GM19463 (cell line): ENCODE measurements around the gene BNIP5.
"Not testable (repeated sequence)": the region's sequence is repeated elsewhere in the genome, so short reads cannot be mapped to it uniquely, and the experiment has no call there.

ENCODE experiments used
- ATAC-seq: cut with Tn5 transposase; IDR thresholded peaks from one replicate; pipeline ENCODE4 v1.9.1; 2021; ENCODE audit warnings: mild to moderate bottlenecking, moderate library complexity; ENCODE audit not compliant: unreplicated experiment

Gene BNIP5

DNA sequence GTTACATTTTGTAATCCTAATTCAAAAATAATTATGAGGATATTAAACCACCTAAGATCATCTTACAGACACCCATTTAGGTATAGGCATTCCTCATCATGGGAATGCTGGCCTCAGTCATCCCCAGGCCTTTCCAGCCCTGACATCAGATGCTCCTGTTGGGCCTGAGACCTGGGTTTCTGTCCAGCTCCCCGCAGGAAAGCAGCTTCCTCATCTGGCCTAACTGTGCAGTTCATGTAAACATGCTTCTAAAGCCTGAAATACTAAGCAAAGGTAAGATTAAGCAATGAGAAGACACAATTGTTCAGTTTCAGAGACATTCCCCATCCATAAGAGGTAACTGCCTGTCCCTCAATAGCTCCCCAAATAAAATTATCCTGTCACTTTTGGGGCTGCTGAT is 31.7 kb upstream of the BNIP5 start:
- no peak for ATAC-seq

DNA sequence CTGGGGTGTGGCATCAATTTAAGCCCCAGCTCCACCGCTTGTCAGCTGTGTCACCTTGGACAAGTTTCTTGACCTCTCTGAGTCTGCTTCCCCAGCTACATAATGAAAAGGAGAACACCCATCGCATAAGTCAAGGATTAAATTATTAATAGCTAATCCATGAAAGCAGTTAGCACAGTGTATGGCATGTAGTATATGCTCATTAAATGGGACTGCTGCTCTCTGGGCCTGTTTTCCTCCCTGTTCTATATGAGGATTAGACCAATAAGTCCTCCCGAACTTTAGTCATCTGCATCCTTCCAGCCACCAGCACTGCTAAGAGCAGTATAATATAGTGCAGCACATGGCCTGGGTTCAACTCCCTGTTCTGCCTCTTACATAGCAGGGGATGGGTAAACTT is 31.1 kb upstream of the BNIP5 start:
- no peak for ATAC-seq

DNA sequence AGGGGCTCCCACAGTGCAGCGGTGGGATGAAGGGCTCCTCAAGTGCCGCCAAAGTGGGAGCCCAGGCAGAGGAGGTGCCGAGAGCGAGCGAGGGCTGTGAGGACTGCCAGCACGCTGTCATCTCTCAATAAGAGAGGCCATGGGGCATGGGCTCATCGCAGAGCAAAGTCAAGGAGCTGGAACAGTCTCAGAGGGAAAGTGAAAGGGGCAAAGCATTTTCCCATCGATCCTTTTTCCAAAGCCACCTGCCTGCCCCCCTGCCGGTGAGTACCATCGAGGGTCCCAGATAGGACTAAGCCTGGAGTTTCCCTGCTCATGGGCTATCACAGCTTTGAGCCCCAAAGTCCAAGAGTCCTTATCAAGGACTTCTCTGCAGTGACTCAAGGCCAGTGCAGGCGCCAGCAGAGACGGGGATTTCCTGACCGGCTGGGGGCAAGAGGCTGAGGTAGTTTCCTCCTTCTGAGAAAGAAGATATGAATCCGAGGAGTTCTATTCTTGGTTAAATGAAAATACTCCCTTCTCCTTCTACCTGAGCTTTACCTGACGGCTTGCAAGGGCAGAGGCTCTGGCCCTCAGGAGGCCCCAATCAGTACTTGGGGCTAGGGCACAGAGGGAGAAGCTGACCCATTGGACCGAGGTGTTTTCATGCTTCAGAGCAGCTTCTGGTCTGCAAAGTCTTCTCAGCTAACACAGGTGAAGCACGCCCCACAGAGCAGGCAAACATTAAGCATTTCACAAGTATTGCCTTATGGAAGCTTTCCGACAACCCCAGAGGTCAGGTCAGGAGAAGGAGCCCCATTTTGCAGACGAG is 28.2 kb upstream of the BNIP5 start:
- peak; percentile 61 for ATAC-seq

DNA sequence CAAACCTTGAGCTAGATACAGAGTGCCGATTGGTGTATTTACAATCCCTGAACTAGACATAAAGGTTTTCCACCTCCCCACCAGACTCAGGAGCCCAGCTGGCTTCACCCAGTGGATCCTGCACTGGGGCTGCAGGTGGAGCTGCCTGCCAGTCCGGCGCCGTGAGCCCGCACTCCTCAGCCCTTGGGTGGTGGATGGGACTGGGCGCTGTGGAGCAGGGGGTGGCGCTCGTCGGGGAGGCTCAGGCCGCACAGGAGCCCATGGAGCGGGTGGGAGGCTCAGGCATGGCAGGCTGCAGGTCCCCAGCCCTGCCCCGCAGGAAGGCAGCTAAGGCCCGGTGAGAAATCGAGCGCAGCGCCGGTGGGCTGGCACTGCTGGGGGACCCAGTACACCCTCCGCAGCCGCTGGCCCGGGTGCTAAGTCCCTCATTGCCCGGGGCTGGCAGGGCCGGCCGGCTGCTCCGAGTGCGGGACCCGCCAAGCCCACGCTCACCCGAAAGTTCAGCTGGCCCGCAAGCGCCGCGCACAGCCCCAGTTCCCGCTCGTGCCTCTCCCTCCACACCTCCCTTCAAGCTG is 27.5 kb upstream of the BNIP5 start:
- not testable (repeated sequence) for ATAC-seq

DNA sequence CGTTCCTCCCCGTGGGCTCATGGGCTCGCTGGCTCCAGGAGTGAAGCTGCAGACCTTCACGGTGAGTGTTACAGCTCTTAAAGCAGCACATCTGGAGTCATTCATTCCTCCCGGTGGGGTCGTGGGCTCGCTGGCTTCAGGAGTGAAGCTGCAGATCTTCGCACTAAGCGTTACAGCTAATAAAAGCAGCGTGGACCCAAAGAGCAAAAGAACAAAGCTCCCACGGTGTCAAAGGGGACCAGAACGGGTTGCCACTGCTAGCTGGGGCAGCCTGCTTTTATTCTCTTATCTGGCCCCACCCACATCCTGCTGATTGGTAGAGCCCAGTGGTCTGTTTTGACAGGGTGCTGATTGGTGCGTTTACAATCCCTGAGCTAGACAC is 26.7 kb upstream of the BNIP5 start:
- ATAC-seq: not testable (repeated sequence)

DNA sequence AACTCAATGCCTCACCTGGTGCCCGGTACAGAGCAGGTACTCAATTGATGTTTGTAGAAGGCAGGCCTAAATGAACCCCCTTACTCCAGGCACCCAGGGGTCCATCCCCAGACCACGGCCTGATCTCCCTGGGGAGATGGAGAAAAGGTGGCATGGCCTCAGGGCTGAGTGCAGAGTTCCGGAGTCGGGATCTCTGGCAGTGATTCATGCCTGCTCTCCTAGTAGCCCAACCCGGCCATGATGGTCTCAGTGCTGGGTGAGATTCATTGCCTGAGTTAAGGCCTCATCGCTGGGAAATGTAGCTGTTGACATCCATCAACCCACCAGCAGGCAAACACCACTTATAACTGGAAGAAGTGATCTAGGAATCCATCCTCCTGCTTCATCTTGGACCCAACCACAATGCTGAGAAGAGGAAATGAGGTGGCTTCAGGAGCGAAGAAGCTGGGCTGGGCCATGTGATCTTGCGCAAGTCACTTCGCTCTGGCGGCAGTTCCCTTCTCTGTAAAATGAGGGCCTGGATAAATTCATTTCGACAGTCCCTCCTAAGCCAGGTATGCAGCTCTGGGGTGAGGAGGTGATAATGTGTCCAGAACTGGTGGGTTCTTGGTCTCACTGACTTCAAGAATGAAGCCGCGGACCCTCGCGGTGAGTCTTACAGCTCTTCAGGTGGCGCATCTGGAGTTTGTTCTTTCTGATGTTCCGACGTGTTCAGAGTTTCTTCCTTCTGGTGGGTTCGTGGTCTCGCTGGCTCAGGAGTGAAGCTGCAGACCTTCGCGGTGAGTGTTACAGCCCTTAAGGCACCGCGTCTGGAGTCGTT is 26.1 kb upstream of the BNIP5 start:
- no peak for ATAC-seq

DNA sequence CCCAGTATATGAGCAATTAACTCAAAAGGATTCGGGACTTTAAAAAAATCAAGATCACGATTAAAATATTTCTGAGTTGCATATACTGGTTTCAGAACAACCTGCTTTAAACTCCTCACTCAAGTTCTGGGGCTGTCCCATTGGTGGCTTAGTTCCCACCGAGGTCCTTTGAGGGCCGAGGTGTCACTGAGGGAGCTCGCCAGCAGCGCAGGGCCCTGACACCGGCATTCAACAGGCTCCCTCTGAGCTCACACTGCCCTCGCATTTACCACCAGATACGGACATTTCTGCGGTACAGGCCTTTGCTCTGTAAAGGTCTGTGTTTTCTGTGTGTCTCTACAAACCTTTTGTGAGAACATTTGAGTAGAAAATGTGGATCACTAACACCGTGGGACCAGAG is 24.4 kb upstream of the BNIP5 start:
- no peak for ATAC-seq

DNA sequence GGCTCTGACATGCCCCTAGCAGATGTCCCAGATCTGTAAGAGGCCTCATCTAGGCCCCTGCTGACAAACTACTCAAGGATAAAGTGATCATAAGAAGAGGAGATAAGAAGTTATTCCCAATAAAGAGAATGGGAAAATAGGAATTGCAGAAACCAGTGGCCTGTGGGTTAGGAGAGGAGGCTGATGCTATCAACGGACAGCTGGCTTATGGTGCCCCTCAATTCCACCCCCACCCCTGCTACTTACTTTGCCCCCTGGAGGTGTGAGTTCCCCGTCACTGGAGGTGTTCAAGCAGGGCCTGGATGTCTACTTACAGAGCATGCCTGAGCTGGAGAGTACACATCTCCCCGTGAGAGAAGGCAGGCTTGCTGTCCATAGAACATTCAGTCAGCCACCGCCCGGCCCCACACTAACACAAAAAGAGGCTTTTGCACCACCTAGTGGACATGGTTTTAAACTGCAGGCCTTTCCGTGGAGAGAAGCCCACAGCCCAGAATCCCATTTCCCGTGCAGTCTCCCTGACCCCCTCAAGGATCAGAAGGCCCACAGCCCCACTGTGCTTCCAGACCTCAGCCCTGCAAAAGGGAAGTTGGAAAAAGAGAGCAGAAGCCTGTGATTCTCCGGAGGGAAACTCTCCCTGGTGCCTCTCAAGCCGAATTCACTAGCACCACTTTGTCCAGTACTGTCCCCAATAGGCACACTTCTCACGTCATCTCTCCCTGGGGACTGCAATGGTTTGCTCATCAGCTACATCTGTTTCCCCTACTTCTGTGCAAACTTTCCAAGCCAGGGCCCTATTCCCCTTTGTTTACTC is 23.8 kb upstream of the BNIP5 start:
- ATAC-seq: no peak

DNA sequence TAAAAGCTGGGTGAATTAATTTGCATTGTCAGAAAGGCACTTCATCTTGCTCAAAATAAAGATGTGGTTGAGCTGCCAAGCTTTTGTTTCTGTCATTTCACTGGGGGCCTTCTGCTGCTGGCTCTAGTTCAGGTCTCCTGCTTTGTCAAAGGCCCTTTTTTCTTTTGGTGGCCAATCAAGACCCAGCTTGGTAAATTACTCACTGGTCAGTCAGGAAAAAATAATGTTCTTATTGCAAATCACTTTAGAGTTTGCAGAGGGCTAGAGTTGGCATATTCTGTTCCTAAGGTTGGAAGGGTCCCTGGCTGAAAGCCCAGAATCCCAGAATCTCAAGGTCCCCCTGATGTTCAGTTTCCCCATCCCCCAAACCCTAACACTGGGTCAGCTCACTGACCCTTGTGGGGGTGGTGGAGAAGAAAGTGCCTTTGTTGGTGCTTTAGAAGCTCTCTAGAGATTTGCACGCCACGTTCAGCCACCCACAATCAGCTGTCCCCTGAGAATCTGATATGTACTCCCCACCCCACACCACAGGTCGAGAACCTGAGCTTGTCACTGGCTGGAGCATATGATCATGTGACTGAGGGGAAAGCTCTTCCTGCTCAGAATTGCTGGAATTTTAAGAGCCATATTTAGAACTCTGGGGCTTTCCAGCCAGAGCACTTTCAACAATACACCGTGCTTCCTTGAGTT is 21.7 kb upstream of the BNIP5 start:
- no peak for ATAC-seq

DNA sequence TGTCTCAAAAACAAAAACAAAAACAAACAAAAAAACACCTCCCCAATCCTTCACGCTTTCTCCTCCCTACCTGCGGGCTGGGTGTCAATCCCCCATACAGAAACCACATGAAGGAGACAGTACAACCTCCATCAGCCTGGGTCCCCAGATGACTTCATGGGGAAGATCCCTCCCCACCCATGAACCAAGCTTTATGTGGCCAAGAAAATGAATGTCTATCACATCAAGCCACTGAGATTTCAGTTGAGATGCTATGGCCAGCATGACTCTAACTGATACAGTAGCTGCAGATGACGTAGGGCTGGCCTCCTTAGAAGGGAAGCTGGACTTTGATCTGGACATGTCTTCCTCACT is 21.2 kb upstream of the BNIP5 start:
- no peak for ATAC-seq

DNA sequence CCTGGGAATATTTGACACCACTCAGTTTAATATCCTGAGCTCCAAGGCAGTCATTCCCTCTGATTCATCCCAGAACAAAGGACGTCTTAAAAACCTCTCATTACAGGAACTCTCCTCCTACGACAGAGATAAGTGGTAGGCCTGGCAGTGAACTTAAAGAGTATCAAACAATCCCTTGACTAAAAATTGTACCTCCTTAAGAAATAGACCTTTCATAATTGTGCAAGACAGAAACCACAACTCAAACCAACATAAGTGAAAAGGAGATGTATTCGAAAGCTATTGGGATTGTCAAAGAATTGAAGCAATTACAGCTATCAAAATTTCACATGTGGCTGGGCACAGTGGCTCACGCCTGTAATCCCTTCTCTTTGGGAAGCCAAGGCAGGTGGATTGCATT is 19.1 kb upstream of the BNIP5 start:
- ATAC-seq: no peak

DNA sequence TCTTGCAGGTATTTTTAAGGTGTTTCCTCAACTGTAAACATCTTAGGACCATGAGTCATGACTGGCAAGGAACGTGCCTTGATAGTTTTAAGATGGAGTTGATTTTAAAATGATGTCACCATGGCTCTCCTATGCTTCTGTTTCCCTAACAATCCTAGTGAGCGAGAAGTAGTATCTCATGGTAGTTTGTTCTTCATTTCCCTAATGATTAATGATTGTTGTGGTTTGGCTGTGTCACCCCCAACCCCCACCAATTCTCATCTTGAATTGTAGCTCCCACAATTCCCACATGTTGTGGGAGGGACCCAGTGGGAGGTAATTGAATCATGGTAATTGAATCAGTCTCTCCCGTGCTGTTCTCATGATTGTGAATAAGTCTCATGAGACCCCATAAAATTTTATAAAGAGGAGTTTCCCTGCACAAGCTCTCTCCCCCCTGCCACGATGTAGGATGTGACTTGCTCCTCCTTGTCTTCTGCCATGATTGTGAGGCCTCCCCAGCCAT is 16.8 kb upstream of the BNIP5 start:
- no peak for ATAC-seq

DNA sequence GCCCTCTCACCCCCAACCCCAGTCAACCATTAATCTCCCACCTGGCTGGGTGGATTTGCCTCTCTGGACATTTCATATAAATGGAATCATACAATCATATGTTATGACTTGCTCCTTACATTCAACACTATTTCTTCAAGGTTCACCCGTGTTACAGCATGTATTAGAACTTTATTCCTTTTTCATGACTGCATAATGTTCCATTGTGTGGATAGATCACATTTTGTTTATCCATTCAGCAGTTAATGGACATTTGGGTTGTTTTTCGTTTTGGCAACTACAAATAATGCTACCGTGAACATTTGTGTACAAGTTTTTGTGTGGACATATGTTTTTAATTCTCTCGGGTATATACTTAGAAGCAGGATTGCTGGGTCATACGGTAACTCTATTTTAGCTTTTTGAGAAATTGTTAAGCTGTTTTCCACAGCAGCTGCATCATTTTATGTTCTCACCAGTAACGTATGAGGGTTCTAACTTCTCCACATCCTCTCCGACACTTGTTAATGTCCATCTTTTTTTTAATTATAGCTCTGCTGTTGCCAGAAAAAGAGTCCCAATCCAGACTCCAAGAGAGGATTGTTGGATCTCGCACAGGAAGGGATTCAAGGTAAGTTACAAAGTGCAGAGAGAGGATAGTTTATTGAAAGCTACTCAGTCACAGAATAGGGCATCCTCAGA is 15.9 kb upstream of the BNIP5 start:
- no peak for ATAC-seq

DNA sequence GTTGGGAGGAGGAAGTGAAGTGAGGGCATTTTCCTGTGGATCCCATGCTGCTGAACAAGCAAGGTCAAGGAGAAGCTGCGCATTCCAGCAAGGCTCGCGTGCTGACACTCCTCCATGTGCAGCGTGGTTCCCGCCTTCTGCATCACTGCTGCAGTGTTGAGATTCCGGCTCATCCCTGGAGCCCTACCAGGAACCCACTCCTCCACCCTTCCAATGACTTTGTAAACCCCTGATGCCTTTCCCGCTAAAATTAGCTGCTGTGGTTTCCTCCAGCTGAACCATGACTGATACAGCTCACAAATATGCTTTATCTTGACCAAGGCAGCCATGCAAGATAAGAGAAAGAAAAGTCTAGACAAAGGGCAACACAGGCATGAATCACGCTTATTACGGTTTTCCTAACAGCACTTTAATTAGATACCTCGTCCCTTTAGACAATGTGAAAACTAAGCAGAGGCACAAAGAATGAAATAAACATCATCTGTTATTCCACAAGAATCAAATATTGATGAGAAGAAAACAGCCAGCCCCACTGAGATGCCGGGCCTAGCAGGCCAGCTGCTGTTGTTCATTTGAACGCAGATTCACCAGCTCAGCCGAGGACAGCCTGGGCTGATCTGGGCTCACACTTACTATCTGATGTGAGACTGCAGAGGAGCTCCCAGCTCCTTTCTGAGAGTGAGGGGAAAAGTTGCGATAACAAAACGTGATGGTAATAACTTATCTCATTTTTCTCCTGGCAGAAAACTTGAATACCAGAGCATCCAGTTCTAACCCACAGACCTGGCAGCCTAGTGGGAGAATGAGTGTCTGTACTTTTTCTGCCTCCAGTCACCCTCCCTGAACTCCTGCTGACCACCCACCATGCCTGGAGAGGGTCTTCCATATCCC is 14.2 kb upstream of the BNIP5 start:
- no peak for ATAC-seq

DNA sequence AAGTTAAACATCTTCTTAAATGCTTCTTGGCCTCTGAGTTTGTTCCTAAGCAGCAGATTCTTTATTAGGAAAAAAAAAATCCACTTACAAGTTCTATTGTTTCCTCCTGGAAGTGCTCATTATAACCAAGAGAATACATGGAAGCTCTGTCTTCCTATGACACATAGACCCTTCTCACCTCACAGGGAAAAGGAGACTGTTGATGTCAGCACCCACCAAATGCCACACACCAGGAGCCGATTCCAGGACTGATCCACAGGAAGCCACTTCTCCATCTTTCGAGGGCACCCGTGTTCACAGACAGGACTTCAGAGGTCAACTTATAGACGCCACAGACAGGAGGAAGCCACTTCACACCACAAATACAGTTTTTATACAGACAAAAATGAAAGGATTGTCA is 13.4 kb upstream of the BNIP5 start:
- no peak for ATAC-seq

DNA sequence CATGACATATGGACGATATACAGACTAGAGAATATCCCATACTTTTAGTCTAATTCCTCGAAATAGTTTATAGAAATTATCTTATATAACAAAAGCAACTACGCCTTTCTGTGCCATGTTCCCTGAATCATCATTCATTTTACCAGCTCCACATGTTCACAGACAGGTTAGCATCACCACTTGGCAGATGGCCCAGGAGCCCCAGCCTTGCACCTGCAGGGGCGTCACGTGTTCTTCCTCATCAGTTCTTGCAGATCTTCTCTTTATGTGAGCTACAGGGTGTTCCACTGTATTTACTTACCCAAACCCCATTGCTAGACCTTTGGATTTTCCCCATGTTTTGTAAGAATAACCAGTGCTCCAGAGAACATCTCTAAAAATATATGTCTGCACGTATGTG is 12.6 kb upstream of the BNIP5 start:
- no peak for ATAC-seq

DNA sequence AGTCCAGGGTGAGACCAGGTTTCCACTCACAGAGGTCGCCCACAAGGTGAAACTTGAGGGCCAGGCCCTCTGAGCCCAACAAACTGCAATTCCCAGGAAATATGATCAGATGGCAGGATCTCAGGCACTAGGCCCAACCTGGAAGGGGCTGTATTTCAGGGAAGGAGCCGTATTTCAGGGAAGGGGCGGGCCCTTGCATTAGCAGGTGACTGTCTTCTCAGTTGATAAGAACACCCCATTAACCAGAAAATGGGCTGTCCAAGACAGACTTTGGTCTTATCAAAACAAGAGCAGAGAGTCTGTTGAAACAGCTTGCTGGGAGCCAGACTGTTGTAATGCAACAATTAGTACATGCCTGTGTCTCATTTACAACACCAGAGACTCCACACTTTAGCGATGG is 10.9 kb upstream of the BNIP5 start:
- no peak for ATAC-seq

DNA sequence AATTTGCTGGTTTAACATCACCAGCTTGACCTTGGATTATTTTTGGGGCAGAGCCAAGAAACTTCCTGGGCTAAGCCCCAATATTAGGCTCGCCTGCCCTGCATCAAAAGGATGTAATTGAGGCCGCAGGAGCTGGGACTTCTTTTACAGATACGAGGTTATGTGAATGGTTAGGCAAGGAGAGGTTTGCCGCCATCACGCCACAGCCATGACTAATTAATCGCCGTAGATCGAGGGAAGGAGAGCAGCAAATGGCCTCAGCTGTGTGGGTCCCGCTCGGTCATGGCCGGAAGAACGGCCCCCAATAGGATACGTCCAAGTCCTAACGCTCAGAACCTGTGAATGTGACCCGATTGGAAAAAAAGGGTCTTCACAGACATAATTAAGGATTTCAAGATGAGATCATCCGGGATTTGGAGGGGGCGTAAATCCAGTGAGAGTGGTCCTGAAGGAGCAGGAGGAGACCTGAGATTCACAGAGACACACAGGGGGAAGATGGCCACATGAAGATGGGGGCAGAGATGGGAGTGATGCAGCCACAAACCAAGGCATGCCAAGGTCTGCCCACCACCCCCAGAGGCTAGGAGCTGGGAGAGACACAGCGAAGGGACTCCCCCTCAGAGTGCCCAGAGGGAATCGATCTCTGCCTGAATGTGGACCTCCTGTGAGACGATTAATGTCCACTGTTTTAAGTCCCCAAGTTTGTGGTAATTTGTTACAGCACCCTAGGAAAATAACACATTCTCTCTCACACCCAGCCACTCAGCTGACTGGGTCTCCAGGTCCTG is 10.0 kb upstream of the BNIP5 start:
- no peak for ATAC-seq
